ENCODE results near the gene RCE1. TPM values are rescaled to one million over a fixed set of nuclear protein-coding genes. Genes with fewer than 3 reads are reported as not detected.
A peak's percentile ranks its signal among the peaks of the same experiment; 100 is the strongest.

Gene RCE1
- total and polyA plus RNA-seq, 2 donors (not counting 3 experiments of a cell fraction or from before 2014, with no cell fraction given) = 26.9 to 47.4 TPM

- Histone ChIP-seq H4K20me1 (replicated peaks; ENCODE audit: control insufficient read depth, extremely low read depth, insufficient read depth, low read length) (no peaks in the 10 kb centered on the region), H3K36me3 (ENCODE audit: control insufficient read depth in 2 of 2, extremely low read depth in 1 of 2, insufficient read depth in 2 of 2, low read length in 2 of 2) (peaks cover 7 to 13% of the 10 kb centered on the region in 2 experiments), H2AFZ (ENCODE audit: low read depth, low read length) (no peak overlapping the region), H3K9ac (replicated peaks; ENCODE audit: extremely low read depth, insufficient read depth, low read length) (no peak overlapping the region), H3K27me3 (ENCODE audit: control insufficient read depth in 2 of 2, insufficient read depth in 2 of 2, low read length in 2 of 2) (no peaks in the 10 kb centered on the region), H3K27ac (ENCODE audit: insufficient read depth, low read depth, low read length) (no peak overlapping the region), H3K79me2 (ENCODE audit: control insufficient read depth, insufficient read depth, low read length) (peaks cover 41% of the 10 kb centered on the region), H3K4me3 (replicated peaks in 1 of 3; ENCODE audit: insufficient read depth in 1 of 3, low read depth in 1 of 3, low read length in 3 of 3) (no peak overlapping the region), H3K9me3 (replicated peaks; ENCODE audit: control insufficient read depth, insufficient read depth, low read length) (no peaks in the 10 kb centered on the region), H3K4me1 (ENCODE audit: control insufficient read depth, extremely low read depth, insufficient read depth, low read length) (peaks cover 27% of the 10 kb centered on the region), H3K9me1 (replicated peaks; ENCODE audit: control insufficient read depth, extremely low read depth, insufficient read depth, low read length) (no peaks in the 10 kb centered on the region), H3K4me2 (ENCODE audit: insufficient read depth, low read length) (no peak overlapping the region)
- CTCF ChIA-PET = interaction anchor here (0.7 to 1.5 kb wide), 3 partner anchors 9 to 130 kb away, joined by 3 to 8 read pairs (median 3); partner anchors contain the start of gene C11orf86
- FAIRE-seq (no peak), DNase-seq (ENCODE audit: low read depth, low spot score) (no peak)
- no peak for TF ChIP-seq MYC (IDR thresholded peaks at IDR 0.05; ENCODE audit: low read depth, low read length)
- TF ChIP-seq, protein P1, sequence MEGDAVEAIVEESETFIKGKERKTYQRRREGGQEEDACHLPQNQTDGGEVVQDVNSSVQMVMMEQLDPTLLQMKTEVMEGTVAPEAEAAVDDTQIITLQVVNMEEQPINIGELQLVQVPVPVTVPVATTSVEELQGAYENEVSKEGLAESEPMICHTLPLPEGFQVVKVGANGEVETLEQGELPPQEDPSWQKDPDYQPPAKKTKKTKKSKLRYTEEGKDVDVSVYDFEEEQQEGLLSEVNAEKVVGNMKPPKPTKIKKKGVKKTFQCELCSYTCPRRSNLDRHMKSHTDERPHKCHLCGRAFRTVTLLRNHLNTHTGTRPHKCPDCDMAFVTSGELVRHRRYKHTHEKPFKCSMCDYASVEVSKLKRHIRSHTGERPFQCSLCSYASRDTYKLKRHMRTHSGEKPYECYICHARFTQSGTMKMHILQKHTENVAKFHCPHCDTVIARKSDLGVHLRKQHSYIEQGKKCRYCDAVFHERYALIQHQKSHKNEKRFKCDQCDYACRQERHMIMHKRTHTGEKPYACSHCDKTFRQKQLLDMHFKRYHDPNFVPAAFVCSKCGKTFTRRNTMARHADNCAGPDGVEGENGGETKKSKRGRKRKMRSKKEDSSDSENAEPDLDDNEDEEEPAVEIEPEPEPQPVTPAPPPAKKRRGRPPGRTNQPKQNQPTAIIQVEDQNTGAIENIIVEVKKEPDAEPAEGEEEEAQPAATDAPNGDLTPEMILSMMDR (IDR thresholded peaks at IDR 0.05; ENCODE audit: extremely low read depth in 1 of 2, insufficient read depth in 1 of 2, low read depth in 1 of 2, low read length in 2 of 2) = no peak
- BruUV-seq (replicated peaks) = no TSS peak
- dilution Hi-C loops (cut with MboI; ENCODE audit: extremely low pct_ligation_motif_present, low sequenced_read_pairs) = no loop called here
- POLR2A ChIA-PET = interaction anchor here (1.0 kb wide), 1 partner anchor 10 kb away, joined by 4 read pairs; no protein-coding TSS in a partner anchor
- intact Hi-C loops (cut with micrococcal nuclease) = loop anchor here (10.0 kb wide), 1 partner anchor 779 kb away; the partner anchor contains the start of gene NUDT8
Observed at GRCh38 chr11:66845876-66846212, 2.6 kb downstream of the RCE1 start.

- no peak overlapping the region for H3K4me3 ChIP-seq (replicated peaks in 1 of 3; ENCODE audit: insufficient read depth in 1 of 3, low read depth in 1 of 3, low read length in 3 of 3)
- H3K9me3 ChIP-seq (replicated peaks; ENCODE audit: control insufficient read depth, insufficient read depth, low read length) = no peaks in the 10 kb centered on the region
- H4K20me1 ChIP-seq (replicated peaks; ENCODE audit: control insufficient read depth, extremely low read depth, insufficient read depth, low read length) = no peaks in the 10 kb centered on the region
- dilution Hi-C loops (cut with MboI; ENCODE audit: extremely low pct_ligation_motif_present, low sequenced_read_pairs) = no loop called here
- DNase-seq (ENCODE audit: low read depth, low spot score) (peak; percentile 32), FAIRE-seq (peak; percentile 89)
- CTCF ChIA-PET = interaction anchor here (0.9 to 1.5 kb wide), 2 partner anchors 8 to 129 kb away, joined by 3 to 8 read pairs; partner anchors contain the start of gene C11orf86
- no peak overlapping the region for H3K9ac ChIP-seq (replicated peaks; ENCODE audit: extremely low read depth, insufficient read depth, low read length)
- H3K27ac ChIP-seq (ENCODE audit: insufficient read depth, low read depth, low read length) = no peak overlapping the region
- POLR2A ChIA-PET = interaction anchor here (0.5 to 1.0 kb wide), 2 partner anchors 9 to 56 kb away, joined by 3 to 4 read pairs; no protein-coding TSS in a partner anchor
- intact Hi-C loops (cut with micrococcal nuclease) = loop anchor here (10.0 kb wide), 1 partner anchor 778 kb away; the partner anchor contains the start of gene NUDT8
- H2AFZ ChIP-seq (ENCODE audit: low read depth, low read length) = no peak overlapping the region
- no peaks in the 10 kb centered on the region for H3K9me1 ChIP-seq (replicated peaks; ENCODE audit: control insufficient read depth, extremely low read depth, insufficient read depth, low read length)
- H3K4me2 ChIP-seq (ENCODE audit: insufficient read depth, low read length) = no peak overlapping the region
- no TSS peak for BruUV-seq (replicated peaks)
- peaks cover 37% of the 10 kb centered on the region for H3K79me2 ChIP-seq (ENCODE audit: control insufficient read depth, insufficient read depth, low read length)
- peaks cover 7 to 13% of the 10 kb centered on the region in 2 experiments for H3K36me3 ChIP-seq (ENCODE audit: control insufficient read depth in 2 of 2, extremely low read depth in 1 of 2, insufficient read depth in 2 of 2, low read length in 2 of 2)
- no peaks in the 10 kb centered on the region for H3K27me3 ChIP-seq (ENCODE audit: control insufficient read depth in 2 of 2, insufficient read depth in 2 of 2, low read length in 2 of 2)
- TF ChIP-seq, protein P1 (IDR thresholded peaks at IDR 0.05; ENCODE audit: extremely low read depth in 1 of 2, insufficient read depth in 1 of 2, low read depth in 1 of 2, low read length in 2 of 2) = no peak
- TF ChIP-seq JUN (IDR thresholded peaks at IDR 0.05; ENCODE audit: borderline replicate concordance, insufficient read depth, insufficient read length, low read depth) (no peak), POLR2AphosphoS5 (IDR thresholded peaks at IDR 0.05; ENCODE audit: insufficient read depth, low read depth, low read length) (no peak), EZH2 (IDR thresholded peaks at IDR 0.05; ENCODE audit: borderline replicate concordance, low read depth, low read length, severe bottlenecking) (no peak), FOS (IDR thresholded peaks at IDR 0.05; ENCODE audit: borderline replicate concordance, insufficient read depth, low read length) (peak; percentile 71)
- peaks cover 26% of the 10 kb centered on the region for H3K4me1 ChIP-seq (ENCODE audit: control insufficient read depth, extremely low read depth, insufficient read depth, low read length)
Observed at GRCh38 chr11:66846671-66847091, 3.4 kb downstream of the RCE1 start.

Data from endothelial cell of umbilical vein (primary cell).